Measurements from ENCODE around the gene SIK3.
A peak's percentile ranks its signal among the peaks of the same experiment; 100 is the strongest.

Gene SIK3

GRCh38 chr11:116918925-116919655, 179.1 kb downstream of the SIK3 start:
- DNase-seq (ENCODE audit: low spot score in 2 of 2) (no peak), ATAC-seq (no peak)
- Mint-ChIP-seq H3K36me3 (peaks cover 69% of the 10 kb centered on the region), H3K9me3 (no peaks in the 10 kb centered on the region), H3K27ac (no peak overlapping the region), H3K4me1 (peaks cover 17% of the 10 kb centered on the region), H3K4me3 (no peak overlapping the region)

GRCh38 chr11:116917632-116918031, 180.6 kb downstream of the SIK3 start:
- H3K9me3 Mint-ChIP-seq, result no peaks in the 10 kb centered on the region
- H3K27ac Mint-ChIP-seq, result peak overlapping the region; percentile 74
- peaks cover 17% of the 10 kb centered on the region for H3K4me1 Mint-ChIP-seq
- H3K36me3 Mint-ChIP-seq, result peaks cover 59% of the 10 kb centered on the region
- ATAC-seq (no peak), DNase-seq (ENCODE audit: low spot score in 2 of 2) (no peak)
- no peak overlapping the region for H3K4me3 Mint-ChIP-seq

- peak overlapping the region; percentile 74 for H3K27ac Mint-ChIP-seq
- peaks cover 52% of the 10 kb centered on the region for H3K36me3 Mint-ChIP-seq
- no peak overlapping the region for H3K4me3 Mint-ChIP-seq
- H3K4me1 Mint-ChIP-seq, result peaks cover 17% of the 10 kb centered on the region
- DNase-seq (ENCODE audit: low spot score in 2 of 2) (no peak), ATAC-seq (no peak)
- no peaks in the 10 kb centered on the region for H3K9me3 Mint-ChIP-seq
Observed at GRCh38 chr11:116916886-116917285, 181.3 kb downstream of the SIK3 start.

- H3K27ac Mint-ChIP-seq, result no peak overlapping the region
- peaks cover 43% of the 10 kb centered on the region for H3K36me3 Mint-ChIP-seq
- ATAC-seq, result no peak
Observed at GRCh38 chr11:116916052-116916451, 182.2 kb downstream of the SIK3 start.

GRCh38 chr11:116913000-116913399, 185.2 kb downstream of the SIK3 start:
- peaks cover 26% of the 10 kb centered on the region for H3K36me3 Mint-ChIP-seq
- H3K27ac Mint-ChIP-seq, result no peak overlapping the region
- no peak for DNase-seq (ENCODE audit: low spot score in 2 of 2)
- no peak overlapping the region for H3K4me3 Mint-ChIP-seq
- no peak for ATAC-seq
- H3K9me3 Mint-ChIP-seq, result no peaks in the 10 kb centered on the region
- H3K4me1 Mint-ChIP-seq, result peaks cover 29% of the 10 kb centered on the region

More at GRCh38 chr11:116916052-116916451, 182.2 kb downstream of the SIK3 start:
- DNase-seq (ENCODE audit: low spot score in 2 of 2), result no peak
- no peak overlapping the region for H3K4me3 Mint-ChIP-seq
- no peaks in the 10 kb centered on the region for H3K9me3 Mint-ChIP-seq
- H3K4me1 Mint-ChIP-seq, result peaks cover 18% of the 10 kb centered on the region

- Mint-ChIP-seq H3K9me3 (no peaks in the 10 kb centered on the region), H3K36me3 (peaks cover 19% of the 10 kb centered on the region), H3K27ac (no peak overlapping the region), H3K4me3 (no peak overlapping the region), H3K4me1 (peaks cover 26% of the 10 kb centered on the region)
- no peak for DNase-seq (ENCODE audit: low spot score in 2 of 2)
- ATAC-seq, result no peak
Observed at GRCh38 chr11:116911976-116912734, 186.1 kb downstream of the SIK3 start.

- peaks cover 34% of the 10 kb centered on the region for H3K4me1 Mint-ChIP-seq
- no peak for ATAC-seq
Observed at GRCh38 chr11:116910847-116911246, 187.4 kb downstream of the SIK3 start.

GRCh38 chr11:116910378-116910777, 187.8 kb downstream of the SIK3 start:
- peaks cover 33% of the 10 kb centered on the region for H3K36me3 Mint-ChIP-seq
- no peak overlapping the region for H3K4me3 Mint-ChIP-seq
- no peaks in the 10 kb centered on the region for H3K9me3 Mint-ChIP-seq
- H3K27ac Mint-ChIP-seq, result peak overlapping the region; percentile 60
- H3K4me1 Mint-ChIP-seq, result peaks cover 36% of the 10 kb centered on the region
- ATAC-seq (no peak), DNase-seq (ENCODE audit: low spot score in 2 of 2) (no peak)

More at GRCh38 chr11:116910847-116911246, 187.4 kb downstream of the SIK3 start:
- H3K4me3 Mint-ChIP-seq, result no peak overlapping the region
- DNase-seq (ENCODE audit: low spot score in 2 of 2), result no peak
- no peaks in the 10 kb centered on the region for H3K9me3 Mint-ChIP-seq
- H3K27ac Mint-ChIP-seq, result peak overlapping the region; percentile 60
- H3K36me3 Mint-ChIP-seq, result peaks cover 30% of the 10 kb centered on the region

GRCh38 chr11:116909245-116909644, 189.0 kb downstream of the SIK3 start:
- Mint-ChIP-seq H3K9me3 (no peaks in the 10 kb centered on the region), H3K27ac (no peak overlapping the region), H3K4me3 (no peak overlapping the region), H3K36me3 (peaks cover 32% of the 10 kb centered on the region), H3K4me1 (peaks cover 36% of the 10 kb centered on the region)
- ATAC-seq (peak; percentile 40), DNase-seq (ENCODE audit: low spot score in 2 of 2) (no peak)

- DNase-seq (ENCODE audit: low spot score in 2 of 2) (no peak), ATAC-seq (no peak)
- Mint-ChIP-seq H3K27ac (no peak overlapping the region), H3K9me3 (no peaks in the 10 kb centered on the region), H3K4me1 (peaks cover 55% of the 10 kb centered on the region), H3K4me3 (no peak overlapping the region), H3K36me3 (peaks cover 37% of the 10 kb centered on the region)
Observed at GRCh38 chr11:116906479-116906878, 191.7 kb downstream of the SIK3 start.

GRCh38 chr11:116903090-116903489, 195.1 kb downstream of the SIK3 start:
- DNase-seq (ENCODE audit: low spot score in 2 of 2) (no peak), ATAC-seq (no peak)
- H3K4me1 Mint-ChIP-seq, result peaks cover 40% of the 10 kb centered on the region
- H3K4me3 Mint-ChIP-seq, result no peak overlapping the region
- H3K9me3 Mint-ChIP-seq, result no peaks in the 10 kb centered on the region
- no peak overlapping the region for H3K27ac Mint-ChIP-seq
- H3K36me3 Mint-ChIP-seq, result peaks cover 32% of the 10 kb centered on the region

- no peak overlapping the region for H3K4me3 Mint-ChIP-seq
- H3K27ac Mint-ChIP-seq, result peak overlapping the region; percentile 0
- no peaks in the 10 kb centered on the region for H3K9me3 Mint-ChIP-seq
- H3K36me3 Mint-ChIP-seq, result peaks cover 34% of the 10 kb centered on the region
- peaks cover 37% of the 10 kb centered on the region for H3K4me1 Mint-ChIP-seq
- DNase-seq (ENCODE audit: low spot score in 2 of 2) (no peak), ATAC-seq (no peak)
Observed at GRCh38 chr11:116901964-116902688, 196.1 kb downstream of the SIK3 start.

- H3K9me3 Mint-ChIP-seq, result no peaks in the 10 kb centered on the region
- H3K4me1 Mint-ChIP-seq, result peaks cover 32% of the 10 kb centered on the region
- ATAC-seq, result no peak
- DNase-seq (ENCODE audit: low spot score in 2 of 2), result no peak
- H3K4me3 Mint-ChIP-seq, result no peak overlapping the region
- H3K36me3 Mint-ChIP-seq, result peaks cover 35% of the 10 kb centered on the region
- H3K27ac Mint-ChIP-seq, result peak overlapping the region; percentile 0
Observed at GRCh38 chr11:116901211-116901610, 197.0 kb downstream of the SIK3 start.

- no peak for DNase-seq (ENCODE audit: low spot score in 2 of 2)
- no peak for ATAC-seq
- H3K4me1 Mint-ChIP-seq, result peaks cover 23% of the 10 kb centered on the region
- H3K9me3 Mint-ChIP-seq, result no peaks in the 10 kb centered on the region
- H3K36me3 Mint-ChIP-seq, result peaks cover 55% of the 10 kb centered on the region
- H3K27ac Mint-ChIP-seq, result no peak overlapping the region
- no peak overlapping the region for H3K4me3 Mint-ChIP-seq
Observed at GRCh38 chr11:116896211-116896610, 202.0 kb downstream of the SIK3 start.

GRCh38 chr11:116895048-116895757, 203.0 kb downstream of the SIK3 start:
- Mint-ChIP-seq H3K4me3 (no peak overlapping the region), H3K9me3 (no peaks in the 10 kb centered on the region)
- ATAC-seq, result no peak

More at GRCh38 chr11:116895048-116895757, 203.0 kb downstream of the SIK3 start:
- peaks cover 26% of the 10 kb centered on the region for H3K4me1 Mint-ChIP-seq
- DNase-seq (ENCODE audit: low spot score in 2 of 2), result no peak
- H3K36me3 Mint-ChIP-seq, result peaks cover 61% of the 10 kb centered on the region
- H3K27ac Mint-ChIP-seq, result peak overlapping the region; percentile 79

All from stimulated activated effector memory CD8-positive, alpha-beta T cell treated with anti-CD3 and anti-CD28 coated beads, Interleukin-12 subunit alpha, Interleukin-12 subunit beta, amount 100 ng/mL, for 72 hours (primary cell).